Large intestine (tissue), 3 donors: ENCODE data around the gene GALNT6. TPM values are rescaled to one million over a fixed set of nuclear protein-coding genes. Genes with fewer than 3 reads are reported as not detected.

Experiments
- DNase-seq, 2 donors: peaks; one replicate each; pipeline versions ENCODE4 v3.0.0 to v3.0.0-alpha.2; 2013
- H3K27ac ChIP-seq: one replicate; pipeline ENCODE4 v1.5.1; 2013; ENCODE audit warnings: low read length
- H3K27me3 ChIP-seq: 2 replicates; pipeline ENCODE4 v1.6.1; 2013; ENCODE audit warnings: low read length; ENCODE audit not compliant: control insufficient read depth, insufficient read depth
- H3K36me3 ChIP-seq: 2 replicates; pipeline ENCODE4 v1.6.1; 2013; ENCODE audit warnings: low read length; ENCODE audit not compliant: control insufficient read depth, insufficient read depth
- H3K4me1 ChIP-seq: one replicate; pipeline ENCODE4 v1.6.1; 2013; ENCODE audit warnings: low read length; ENCODE audit not compliant: control insufficient read depth, insufficient read depth
- H3K4me3 ChIP-seq: one replicate; pipeline ENCODE4 v1.5.1; 2013; ENCODE audit warnings: low read length
- H3K9me3 ChIP-seq: one replicate; pipeline ENCODE4 v1.6.1; 2013; ENCODE audit warnings: mild to moderate bottlenecking, low read depth, low read length, moderate library complexity; ENCODE audit not compliant: control insufficient read depth
- WGBS: methylation state at CpG from one replicate; pipeline ENCODE4 v1.1.5; 2013; ENCODE audit warnings: low lambda C conversion rate; ENCODE audit not compliant: insufficient coverage; 5-methylcytosine and 5-hydroxymethylcytosine counted together
- polyA plus RNA-seq: library from polyadenylated mRNA; unstranded; fragments of 120-200 nt; gene quantifications from one replicate; pipeline ENCODE4 v1.2.1, GENCODE V29; 2013

GALNT6 gene
- polyA plus RNA-seq, 1 donor, result 31.1 TPM

DNA sequence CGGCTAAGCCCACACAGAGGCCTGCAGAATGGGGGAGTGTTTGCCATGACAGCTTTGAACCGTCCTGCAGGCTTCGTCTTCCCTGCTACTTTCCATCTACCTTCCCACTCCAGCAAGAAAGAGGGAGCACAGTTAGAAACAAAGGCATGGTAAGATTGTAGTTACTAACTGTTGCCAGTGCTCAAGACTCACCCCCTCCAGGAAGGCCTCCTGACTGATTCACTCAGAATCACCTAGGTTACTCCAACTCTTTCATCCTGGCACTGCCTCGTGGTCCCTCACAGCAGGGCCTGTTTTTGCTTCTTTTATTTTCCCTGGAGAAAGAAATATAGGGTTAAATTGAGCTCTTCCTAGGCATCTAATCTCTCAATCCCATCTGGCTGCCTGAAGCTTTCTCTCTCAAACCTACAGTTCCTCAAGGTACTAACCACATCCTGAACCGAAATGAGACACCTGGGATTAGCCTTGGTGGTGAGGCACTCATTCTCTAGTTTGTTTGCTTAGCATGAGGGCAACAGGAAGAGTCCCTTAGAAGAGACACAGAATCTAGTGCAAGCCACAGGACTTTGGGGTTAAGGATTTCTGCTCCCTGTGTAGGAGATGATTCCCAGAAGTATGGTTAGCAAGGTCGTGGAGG is 7.8 kb downstream of the GALNT6 start:
- Histone ChIP-seq H3K36me3 (peaks cover 22% of the 10 kb centered on the region), H3K27me3 (no peaks in the 10 kb centered on the region), H3K4me3 (no peak overlapping the region), H3K4me1 (peaks cover 6% of the 10 kb centered on the region), H3K27ac (no peak overlapping the region), H3K9me3 (no peaks in the 10 kb centered on the region)
- DNase-seq, result no peak
- WGBS, result 60% methylated on average over 1 of the region's 6 CpGs

- peaks cover 6% of the 10 kb centered on the region for H3K4me1 ChIP-seq
- H3K4me3 ChIP-seq, result no peak overlapping the region
- WGBS, result no CpG with 5 or more reads among the region's 7 CpGs
- peaks cover 28% of the 10 kb centered on the region for H3K36me3 ChIP-seq
- H3K9me3 ChIP-seq, result no peaks in the 10 kb centered on the region
- no peak overlapping the region for H3K27ac ChIP-seq
- no peaks in the 10 kb centered on the region for H3K27me3 ChIP-seq
- no peak for DNase-seq
These were observed 9.0 kb downstream of the GALNT6 start for GRCh38 chr12:51382173-51382572.

- no peak overlapping the region for H3K4me3 ChIP-seq
- H3K36me3 ChIP-seq, result peaks cover 35% of the 10 kb centered on the region
- H3K9me3 ChIP-seq, result no peaks in the 10 kb centered on the region
- H3K27me3 ChIP-seq, result no peaks in the 10 kb centered on the region
- H3K27ac ChIP-seq, result no peak overlapping the region
- DNase-seq, result no peak
- WGBS, result no CpG with 5 or more reads among the region's 5 CpGs
- H3K4me1 ChIP-seq, result peaks cover 2% of the 10 kb centered on the region
These were observed 9.8 kb downstream of the GALNT6 start for GRCh38 chr12:51381226-51382079.

DNA sequence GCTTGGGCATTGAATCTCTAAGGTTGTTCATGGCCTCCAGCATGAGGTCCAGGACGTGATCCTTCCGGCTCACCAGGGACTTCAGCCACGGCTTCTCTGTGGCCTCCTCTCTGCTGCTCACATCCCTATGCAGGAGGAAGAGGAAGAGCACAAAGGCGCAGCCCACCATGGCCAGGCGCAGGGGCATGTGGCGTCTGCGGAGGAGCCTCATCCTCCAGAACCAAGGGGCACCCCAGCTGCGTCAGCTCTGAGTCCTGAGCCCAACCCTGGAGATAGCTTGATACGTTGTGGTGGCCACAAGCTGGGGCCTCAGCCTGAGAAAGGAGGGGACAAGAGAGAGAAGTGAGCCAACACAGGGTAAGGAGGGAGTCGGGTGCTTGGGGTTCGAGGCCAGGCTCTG is 11.6 kb downstream of the GALNT6 start:
- Histone ChIP-seq H3K27ac (no peak overlapping the region), H3K4me1 (peaks cover 2% of the 10 kb centered on the region), H3K36me3 (peaks cover 46% of the 10 kb centered on the region), H3K4me3 (no peak overlapping the region), H3K27me3 (no peaks in the 10 kb centered on the region), H3K9me3 (no peaks in the 10 kb centered on the region)
- no CpG with 5 or more reads among the region's 11 CpGs for WGBS
- no peak for DNase-seq

GRCh38 chr12:51378749-51379148 is 12.5 kb downstream of the GALNT6 start:
- Histone ChIP-seq H3K4me1 (peaks cover 2% of the 10 kb centered on the region), H3K27me3 (no peaks in the 10 kb centered on the region), H3K27ac (no peak overlapping the region), H3K36me3 (peaks cover 50% of the 10 kb centered on the region), H3K9me3 (no peaks in the 10 kb centered on the region), H3K4me3 (no peak overlapping the region)
- DNase-seq, result no peak
- WGBS, result no CpG with 5 or more reads among the region's 2 CpGs

DNA sequence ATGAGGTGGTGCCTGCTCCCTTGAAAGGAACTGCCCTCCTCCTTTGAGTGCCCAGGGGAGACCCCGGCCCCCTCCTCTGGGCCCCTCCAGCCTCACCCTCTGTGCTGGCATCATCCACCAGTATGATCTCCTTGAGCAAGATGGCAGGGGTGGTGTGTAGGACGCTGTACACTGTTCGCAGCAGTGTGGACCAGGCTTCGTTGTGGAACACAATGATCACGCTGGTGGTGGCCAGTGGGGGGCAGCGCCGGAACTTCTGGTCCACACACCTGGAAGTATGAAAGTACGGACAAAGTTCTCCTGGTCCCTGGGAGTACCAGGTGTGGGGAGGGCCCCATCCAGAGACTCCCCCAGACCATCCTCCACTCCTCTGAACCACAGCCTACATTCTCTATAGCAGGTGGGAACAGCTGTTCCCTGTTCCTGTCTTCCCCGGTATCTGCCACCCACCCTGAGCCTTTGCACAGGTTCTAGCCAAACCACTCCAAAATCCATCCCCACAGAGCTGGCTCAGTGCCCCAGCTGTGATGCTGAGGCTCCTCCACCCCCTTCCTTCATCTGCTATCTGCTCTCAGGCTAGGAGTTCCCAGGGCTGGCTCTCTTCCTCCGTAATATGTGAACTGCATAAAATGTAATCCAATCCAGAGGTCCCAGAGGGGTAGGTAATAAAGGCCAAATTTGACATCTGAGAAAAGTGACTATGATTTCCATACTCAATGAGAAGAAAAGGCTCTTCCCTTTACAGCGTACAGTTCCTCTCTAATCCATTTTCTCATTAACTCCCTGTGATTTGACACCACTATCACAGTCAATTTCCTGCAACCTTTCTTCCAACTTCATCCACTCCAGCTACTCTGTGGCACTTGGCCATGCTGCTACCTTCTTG is 13.9 kb downstream of the GALNT6 start:
- Histone ChIP-seq H3K36me3 (peaks cover 53% of the 10 kb centered on the region), H3K9me3 (no peaks in the 10 kb centered on the region), H3K4me1 (no peaks in the 10 kb centered on the region), H3K4me3 (no peak overlapping the region), H3K27me3 (no peaks in the 10 kb centered on the region), H3K27ac (no peak overlapping the region)
- 80% methylated on average over 1 of the region's 11 CpGs for WGBS
- no peak for DNase-seq

- no peak for DNase-seq
- H3K9me3 ChIP-seq, result no peaks in the 10 kb centered on the region
- H3K36me3 ChIP-seq, result peaks cover 48% of the 10 kb centered on the region
- H3K27ac ChIP-seq, result no peak overlapping the region
- H3K4me3 ChIP-seq, result no peak overlapping the region
- H3K4me1 ChIP-seq, result peaks cover 7% of the 10 kb centered on the region
- H3K27me3 ChIP-seq, result no peaks in the 10 kb centered on the region
- WGBS, result no CpG with 5 or more reads among the region's 5 CpGs
These were observed 16.4 kb downstream of the GALNT6 start for GRCh38 chr12:51374856-51375255.

- Histone ChIP-seq H3K27me3 (no peaks in the 10 kb centered on the region), H3K4me3 (no peak overlapping the region), H3K4me1 (peaks cover 7% of the 10 kb centered on the region), H3K9me3 (no peaks in the 10 kb centered on the region), H3K36me3 (peaks cover 44% of the 10 kb centered on the region), H3K27ac (no peak overlapping the region)
- no CpG with 5 or more reads among the region's 2 CpGs for WGBS
- DNase-seq, result no peak
These were observed 16.8 kb downstream of the GALNT6 start for GRCh38 chr12:51374361-51374760.

GRCh38 chr12:51373187-51373586 is 18.0 kb downstream of the GALNT6 start:
- H3K4me3 ChIP-seq, result no peak overlapping the region
- H3K4me1 ChIP-seq, result peaks cover 13% of the 10 kb centered on the region
- no peaks in the 10 kb centered on the region for H3K9me3 ChIP-seq
- no peaks in the 10 kb centered on the region for H3K27me3 ChIP-seq
- H3K36me3 ChIP-seq, result peaks cover 35% of the 10 kb centered on the region
- no peak for DNase-seq
- WGBS, result no CpG with 5 or more reads among the region's 3 CpGs
- no peak overlapping the region for H3K27ac ChIP-seq

GRCh38 chr12:51372021-51372420 is 19.2 kb downstream of the GALNT6 start:
- peak overlapping the region; percentile 52 for H3K27ac ChIP-seq
- H3K27me3 ChIP-seq, result no peaks in the 10 kb centered on the region
- no peak overlapping the region for H3K4me3 ChIP-seq
- peaks cover 36% of the 10 kb centered on the region for H3K36me3 ChIP-seq
- peaks cover 13% of the 10 kb centered on the region for H3K4me1 ChIP-seq
- DNase-seq, result no peak
- no CpG with 5 or more reads among the region's 2 CpGs for WGBS
- no peaks in the 10 kb centered on the region for H3K9me3 ChIP-seq
